Stimulated activated memory B cell treated with anti-CD40 and anti-IgM and Interleukin-4, amounts not matched to agents 10 μg/mL and 1 μg/mL and 100 μg/mL, for 72 hours (primary cell): ENCODE data around the gene LEF1.

Experiments used
- ATAC-seq: fragments of 150-1000 bp; cut with Tn5 transposase; 2 replicates; pipeline ENCODE4 v1.10.0; 2021
- H3K27ac Mint-ChIP-seq: one replicate; pipeline ENCODE4 v1.8.0; 2022; ENCODE audit warnings: mild to moderate bottlenecking, mixed read lengths
- H3K27me3 Mint-ChIP-seq: one replicate; pipeline ENCODE4 v1.8.0; 2022; ENCODE audit warnings: mixed read lengths
- H3K36me3 Mint-ChIP-seq: one replicate; pipeline ENCODE4 v1.8.0; 2022; ENCODE audit warnings: mixed read lengths
- H3K4me1 Mint-ChIP-seq: one replicate; pipeline ENCODE4 v1.8.0; 2022; ENCODE audit warnings: mixed read lengths
- H3K4me3 Mint-ChIP-seq: one replicate; pipeline ENCODE4 v1.8.0; 2022; ENCODE audit warnings: mild to moderate bottlenecking, moderate library complexity, mixed read lengths
- H3K9me3 Mint-ChIP-seq: one replicate; pipeline ENCODE4 v1.8.0; 2022; ENCODE audit warnings: mixed read lengths

Gene LEF1

GRCh38 chr4:108115168-108115526 is 53.6 kb downstream of the LEF1 start:
- Mint-ChIP-seq H3K9me3 (no peaks in the 10 kb centered on the region), H3K27me3 (peaks cover 8% of the 10 kb centered on the region), H3K36me3 (no peaks in the 10 kb centered on the region), H3K27ac (no peak overlapping the region), H3K4me3 (no peak overlapping the region), H3K4me1 (peaks cover 7% of the 10 kb centered on the region)
- ATAC-seq, result no peak

GRCh38 chr4:108114503-108114902 is 54.2 kb downstream of the LEF1 start:
- no peak overlapping the region for H3K4me3 Mint-ChIP-seq
- H3K27ac Mint-ChIP-seq, result no peak overlapping the region
- no peaks in the 10 kb centered on the region for H3K36me3 Mint-ChIP-seq
- H3K27me3 Mint-ChIP-seq, result peaks cover 8% of the 10 kb centered on the region
- no peaks in the 10 kb centered on the region for H3K9me3 Mint-ChIP-seq
- ATAC-seq, result no peak
- H3K4me1 Mint-ChIP-seq, result peaks cover 12% of the 10 kb centered on the region

GRCh38 chr4:108113229-108113628 is 55.5 kb downstream of the LEF1 start:
- ATAC-seq, result no peak
- Mint-ChIP-seq H3K4me1 (peaks cover 12% of the 10 kb centered on the region), H3K36me3 (no peaks in the 10 kb centered on the region), H3K4me3 (no peak overlapping the region), H3K27me3 (peaks cover 8% of the 10 kb centered on the region), H3K9me3 (no peaks in the 10 kb centered on the region), H3K27ac (no peak overlapping the region)

GRCh38 chr4:108111781-108112180 is 57.0 kb downstream of the LEF1 start:
- Mint-ChIP-seq H3K4me3 (no peak overlapping the region), H3K27me3 (peaks cover 8% of the 10 kb centered on the region), H3K4me1 (peaks cover 12% of the 10 kb centered on the region), H3K9me3 (no peaks in the 10 kb centered on the region), H3K27ac (no peak overlapping the region), H3K36me3 (no peaks in the 10 kb centered on the region)
- ATAC-seq, result no peak

- ATAC-seq, result no peak
- H3K36me3 Mint-ChIP-seq, result no peaks in the 10 kb centered on the region
- H3K27ac Mint-ChIP-seq, result no peak overlapping the region
- H3K9me3 Mint-ChIP-seq, result no peaks in the 10 kb centered on the region
- H3K4me3 Mint-ChIP-seq, result no peak overlapping the region
- H3K27me3 Mint-ChIP-seq, result peaks cover 8% of the 10 kb centered on the region
- peaks cover 8% of the 10 kb centered on the region for H3K4me1 Mint-ChIP-seq
Measured at GRCh38 chr4:108110450-108110849, 58.3 kb downstream of the LEF1 start.

GRCh38 chr4:108109997-108110416 is 58.7 kb downstream of the LEF1 start:
- no peaks in the 10 kb centered on the region for H3K36me3 Mint-ChIP-seq
- H3K4me3 Mint-ChIP-seq, result no peak overlapping the region
- H3K4me1 Mint-ChIP-seq, result peaks cover 5% of the 10 kb centered on the region
- ATAC-seq, result no peak
- H3K9me3 Mint-ChIP-seq, result no peaks in the 10 kb centered on the region
- no peak overlapping the region for H3K27ac Mint-ChIP-seq
- peaks cover 8% of the 10 kb centered on the region for H3K27me3 Mint-ChIP-seq

- Mint-ChIP-seq H3K4me3 (no peak overlapping the region), H3K36me3 (no peaks in the 10 kb centered on the region), H3K4me1 (peaks cover 5% of the 10 kb centered on the region), H3K9me3 (no peaks in the 10 kb centered on the region), H3K27me3 (peaks cover 8% of the 10 kb centered on the region), H3K27ac (no peak overlapping the region)
- ATAC-seq, result no peak
Measured at GRCh38 chr4:108109111-108109510, 59.6 kb downstream of the LEF1 start.

GRCh38 chr4:108107729-108108382 is 60.9 kb downstream of the LEF1 start:
- no peaks in the 10 kb centered on the region for H3K36me3 Mint-ChIP-seq

GRCh38 chr4:108107101-108107500 is 61.6 kb downstream of the LEF1 start:
- ATAC-seq, result no peak
- H3K36me3 Mint-ChIP-seq, result no peaks in the 10 kb centered on the region
- no peak overlapping the region for H3K27ac Mint-ChIP-seq

More at GRCh38 chr4:108107729-108108382, 60.9 kb downstream of the LEF1 start:
- peaks cover 8% of the 10 kb centered on the region for H3K27me3 Mint-ChIP-seq
- peak; percentile 5 for ATAC-seq
- no peak overlapping the region for H3K27ac Mint-ChIP-seq
- no peaks in the 10 kb centered on the region for H3K9me3 Mint-ChIP-seq
- H3K4me1 Mint-ChIP-seq, result peaks cover 5% of the 10 kb centered on the region
- no peak overlapping the region for H3K4me3 Mint-ChIP-seq

GRCh38 chr4:108106186-108106585 is 62.5 kb downstream of the LEF1 start:
- ATAC-seq, result no peak
- H3K27ac Mint-ChIP-seq, result no peak overlapping the region
- no peak overlapping the region for H3K4me3 Mint-ChIP-seq
- H3K4me1 Mint-ChIP-seq, result peaks cover 5% of the 10 kb centered on the region
- no peaks in the 10 kb centered on the region for H3K9me3 Mint-ChIP-seq
- H3K27me3 Mint-ChIP-seq, result peaks cover 4% of the 10 kb centered on the region
- no peaks in the 10 kb centered on the region for H3K36me3 Mint-ChIP-seq

More at GRCh38 chr4:108107101-108107500, 61.6 kb downstream of the LEF1 start:
- Mint-ChIP-seq H3K4me3 (no peak overlapping the region), H3K4me1 (peaks cover 5% of the 10 kb centered on the region), H3K27me3 (peaks cover 8% of the 10 kb centered on the region), H3K9me3 (no peaks in the 10 kb centered on the region)

- no peak overlapping the region for H3K4me3 Mint-ChIP-seq
- no peaks in the 10 kb centered on the region for H3K4me1 Mint-ChIP-seq
Measured at GRCh38 chr4:108103099-108103862, 65.5 kb downstream of the LEF1 start.

GRCh38 chr4:108100827-108101226 is 67.9 kb downstream of the LEF1 start:
- Mint-ChIP-seq H3K4me3 (no peak overlapping the region), H3K4me1 (no peaks in the 10 kb centered on the region), H3K27me3 (peaks cover 18% of the 10 kb centered on the region), H3K36me3 (no peaks in the 10 kb centered on the region), H3K27ac (no peak overlapping the region), H3K9me3 (no peaks in the 10 kb centered on the region)
- no peak for ATAC-seq

More at GRCh38 chr4:108103099-108103862, 65.5 kb downstream of the LEF1 start:
- H3K9me3 Mint-ChIP-seq, result no peaks in the 10 kb centered on the region
- no peaks in the 10 kb centered on the region for H3K36me3 Mint-ChIP-seq
- no peak for ATAC-seq
- H3K27me3 Mint-ChIP-seq, result peaks cover under 1% of the 10 kb centered on the region
- no peak overlapping the region for H3K27ac Mint-ChIP-seq

GRCh38 chr4:108099838-108100237 is 68.9 kb downstream of the LEF1 start:
- Mint-ChIP-seq H3K4me1 (no peaks in the 10 kb centered on the region), H3K27ac (no peak overlapping the region), H3K4me3 (no peak overlapping the region), H3K27me3 (peaks cover 27% of the 10 kb centered on the region), H3K36me3 (no peaks in the 10 kb centered on the region), H3K9me3 (no peaks in the 10 kb centered on the region)
- ATAC-seq, result no peak

GRCh38 chr4:108097990-108098553 is 70.7 kb downstream of the LEF1 start:
- Mint-ChIP-seq H3K4me1 (no peaks in the 10 kb centered on the region), H3K27me3 (peaks cover 35% of the 10 kb centered on the region), H3K4me3 (no peak overlapping the region), H3K36me3 (no peaks in the 10 kb centered on the region), H3K27ac (no peak overlapping the region), H3K9me3 (no peaks in the 10 kb centered on the region)
- ATAC-seq, result no peak

- Mint-ChIP-seq H3K4me1 (no peaks in the 10 kb centered on the region), H3K27me3 (peaks cover 35% of the 10 kb centered on the region)
Measured at GRCh38 chr4:108094923-108095482, 73.7 kb downstream of the LEF1 start.

More at GRCh38 chr4:108094923-108095482, 73.7 kb downstream of the LEF1 start:
- Mint-ChIP-seq H3K27ac (no peak overlapping the region), H3K9me3 (no peaks in the 10 kb centered on the region), H3K36me3 (no peaks in the 10 kb centered on the region), H3K4me3 (no peak overlapping the region)
- no peak for ATAC-seq
